Measurements from ENCODE around the gene SH2D4B. TPM values are rescaled to one million over a fixed set of nuclear protein-coding genes. Genes with fewer than 3 reads are reported as not detected.
A peak's percentile ranks its signal among the peaks of the same experiment; 100 is the strongest.

The SH2D4B gene
- total and polyA plus RNA-seq, 2 donors (not counting 3 experiments of a cell fraction or from before 2014, with no cell fraction given): not detected

DNA sequence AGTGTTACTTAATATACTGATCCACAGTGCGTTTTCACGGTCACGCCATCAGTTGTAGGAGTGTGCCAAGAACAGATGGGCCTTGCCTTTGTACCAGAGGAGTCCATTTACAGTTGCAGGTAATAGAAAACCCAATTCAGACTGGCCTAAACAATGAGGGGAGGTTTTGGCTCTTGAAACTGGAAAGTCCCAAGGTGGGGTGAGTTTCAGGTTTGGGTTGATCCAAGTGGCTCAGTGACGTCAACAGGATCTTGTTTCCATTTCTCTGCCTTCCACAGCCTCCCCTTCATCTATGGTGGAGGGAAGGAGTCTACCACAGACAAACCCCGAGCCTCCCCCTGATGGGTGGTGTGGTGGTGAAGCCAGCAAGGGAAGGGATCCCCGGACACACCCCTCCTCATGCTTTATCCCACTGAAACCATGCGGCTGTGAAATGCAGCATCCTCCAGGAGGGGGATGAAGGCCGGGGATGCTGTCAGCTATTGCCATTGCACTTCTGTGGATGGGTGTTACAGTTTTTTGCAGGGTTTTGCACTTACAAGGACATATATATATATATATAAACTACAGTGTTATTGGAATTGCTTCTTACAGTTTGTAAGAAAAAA lies 14.8 kb upstream of the SH2D4B start:
- FAIRE-seq (peak; percentile 26), DNase-seq (ENCODE audit: low read depth, low spot score) (no peak)
- Histone ChIP-seq H2AFZ (ENCODE audit: low read depth, low read length) (no peak overlapping the region), H4K20me1 (replicated peaks; ENCODE audit: control insufficient read depth, extremely low read depth, insufficient read depth, low read length) (no peaks in the 10 kb centered on the region), H3K79me2 (ENCODE audit: control insufficient read depth, insufficient read depth, low read length) (no peaks in the 10 kb centered on the region), H3K27me3 (ENCODE audit: control insufficient read depth in 2 of 2, insufficient read depth in 2 of 2, low read length in 2 of 2) (no peaks in the 10 kb centered on the region), H3K9me1 (replicated peaks; ENCODE audit: control insufficient read depth, extremely low read depth, insufficient read depth, low read length) (no peaks in the 10 kb centered on the region), H3K36me3 (ENCODE audit: control insufficient read depth in 2 of 2, extremely low read depth in 1 of 2, insufficient read depth in 2 of 2, low read length in 2 of 2) (peaks cover 12 to 27% of the 10 kb centered on the region in 2 experiments), H3K4me1 (ENCODE audit: control insufficient read depth, extremely low read depth, insufficient read depth, low read length) (no peaks in the 10 kb centered on the region), H3K9me3 (replicated peaks; ENCODE audit: control insufficient read depth, insufficient read depth, low read length) (no peaks in the 10 kb centered on the region), H3K9ac (replicated peaks; ENCODE audit: extremely low read depth, insufficient read depth, low read length) (no peak overlapping the region), H3K4me2 (ENCODE audit: insufficient read depth, low read length) (no peak overlapping the region), H3K27ac (ENCODE audit: insufficient read depth, low read depth, low read length) (no peak overlapping the region), H3K4me3 (replicated peaks in 1 of 3; ENCODE audit: insufficient read depth in 1 of 3, low read depth in 1 of 3, low read length in 3 of 3) (no peak overlapping the region)
- TF ChIP-seq POLR2AphosphoS5 (IDR thresholded peaks at IDR 0.05; ENCODE audit: insufficient read depth, low read depth, low read length) (peak; percentile 62), POLR2A (IDR thresholded peaks at IDR 0.05; ENCODE audit: low read depth, low read length) (peak; percentile 27)
- TF ChIP-seq, protein P1, sequence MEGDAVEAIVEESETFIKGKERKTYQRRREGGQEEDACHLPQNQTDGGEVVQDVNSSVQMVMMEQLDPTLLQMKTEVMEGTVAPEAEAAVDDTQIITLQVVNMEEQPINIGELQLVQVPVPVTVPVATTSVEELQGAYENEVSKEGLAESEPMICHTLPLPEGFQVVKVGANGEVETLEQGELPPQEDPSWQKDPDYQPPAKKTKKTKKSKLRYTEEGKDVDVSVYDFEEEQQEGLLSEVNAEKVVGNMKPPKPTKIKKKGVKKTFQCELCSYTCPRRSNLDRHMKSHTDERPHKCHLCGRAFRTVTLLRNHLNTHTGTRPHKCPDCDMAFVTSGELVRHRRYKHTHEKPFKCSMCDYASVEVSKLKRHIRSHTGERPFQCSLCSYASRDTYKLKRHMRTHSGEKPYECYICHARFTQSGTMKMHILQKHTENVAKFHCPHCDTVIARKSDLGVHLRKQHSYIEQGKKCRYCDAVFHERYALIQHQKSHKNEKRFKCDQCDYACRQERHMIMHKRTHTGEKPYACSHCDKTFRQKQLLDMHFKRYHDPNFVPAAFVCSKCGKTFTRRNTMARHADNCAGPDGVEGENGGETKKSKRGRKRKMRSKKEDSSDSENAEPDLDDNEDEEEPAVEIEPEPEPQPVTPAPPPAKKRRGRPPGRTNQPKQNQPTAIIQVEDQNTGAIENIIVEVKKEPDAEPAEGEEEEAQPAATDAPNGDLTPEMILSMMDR (IDR thresholded peaks at IDR 0.05; ENCODE audit: extremely low read depth in 1 of 2, insufficient read depth in 1 of 2, low read depth in 1 of 2, low read length in 2 of 2): no peak
- intact Hi-C loops (cut with micrococcal nuclease) (no loop called here), dilution Hi-C loops (cut with MboI; ENCODE audit: extremely low pct_ligation_motif_present, low sequenced_read_pairs) (no loop called here)
- no TSS peak for BruUV-seq (replicated peaks)
- POLR2A ChIA-PET: no interaction called here
- CTCF ChIA-PET: interaction anchor here (0.7 to 1.6 kb wide), 3 partner anchors 17 to 115 kb away, joined by 3 to 8 read pairs (median 3); partner anchors contain the start of gene PRXL2A

DNA sequence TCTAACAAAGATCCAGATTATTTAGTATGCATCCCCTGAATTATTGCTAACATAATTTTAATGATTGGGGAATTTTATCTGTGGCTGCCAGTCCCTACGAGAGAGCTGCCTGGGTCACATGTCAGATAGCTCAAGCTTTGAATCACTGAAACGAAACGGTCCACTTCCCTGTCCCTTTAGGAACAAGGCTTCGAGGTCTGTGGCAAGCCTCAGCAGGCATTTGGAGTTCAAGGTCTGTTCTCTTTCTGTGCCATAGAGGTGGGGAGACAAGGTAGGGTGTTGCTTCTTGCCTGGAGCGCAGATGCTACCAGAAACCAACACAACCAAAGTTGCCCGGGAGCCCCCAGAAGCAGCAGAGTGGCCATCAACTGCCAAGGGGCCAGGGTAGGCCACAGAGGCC lies 13.9 kb upstream of the SH2D4B start:
- TF ChIP-seq POLR2A (IDR thresholded peaks at IDR 0.05; ENCODE audit: low read depth, low read length) (no peak), FOS (IDR thresholded peaks at IDR 0.05; ENCODE audit: borderline replicate concordance, insufficient read depth, low read length) (no peak), GATA2 (IDR thresholded peaks at IDR 0.05; ENCODE audit: insufficient read depth, insufficient read length, low read depth, low read length) (no peak)
- TF ChIP-seq, protein P1 (IDR thresholded peaks at IDR 0.05; ENCODE audit: extremely low read depth in 1 of 2, insufficient read depth in 1 of 2, low read depth in 1 of 2, low read length in 2 of 2): no peak
- TF ChIP-seq, protein P2, sequence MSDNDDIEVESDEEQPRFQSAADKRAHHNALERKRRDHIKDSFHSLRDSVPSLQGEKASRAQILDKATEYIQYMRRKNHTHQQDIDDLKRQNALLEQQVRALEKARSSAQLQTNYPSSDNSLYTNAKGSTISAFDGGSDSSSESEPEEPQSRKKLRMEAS (IDR thresholded peaks at IDR 0.05; ENCODE audit: insufficient read depth, insufficient read length): no peak
- Histone ChIP-seq H4K20me1 (replicated peaks; ENCODE audit: control insufficient read depth, extremely low read depth, insufficient read depth, low read length) (no peaks in the 10 kb centered on the region), H3K27ac (ENCODE audit: insufficient read depth, low read depth, low read length) (no peak overlapping the region), H2AFZ (ENCODE audit: low read depth, low read length) (no peak overlapping the region), H3K4me3 (replicated peaks in 1 of 3; ENCODE audit: insufficient read depth in 1 of 3, low read depth in 1 of 3, low read length in 3 of 3) (no peak overlapping the region), H3K9me3 (replicated peaks; ENCODE audit: control insufficient read depth, insufficient read depth, low read length) (no peaks in the 10 kb centered on the region), H3K36me3 (ENCODE audit: control insufficient read depth in 2 of 2, extremely low read depth in 1 of 2, insufficient read depth in 2 of 2, low read length in 2 of 2) (peaks cover 12 to 18% of the 10 kb centered on the region in 2 experiments), H3K27me3 (ENCODE audit: control insufficient read depth in 2 of 2, insufficient read depth in 2 of 2, low read length in 2 of 2) (no peaks in the 10 kb centered on the region), H3K4me2 (ENCODE audit: insufficient read depth, low read length) (no peak overlapping the region), H3K9ac (replicated peaks; ENCODE audit: extremely low read depth, insufficient read depth, low read length) (no peak overlapping the region), H3K9me1 (replicated peaks; ENCODE audit: control insufficient read depth, extremely low read depth, insufficient read depth, low read length) (no peaks in the 10 kb centered on the region), H3K4me1 (ENCODE audit: control insufficient read depth, extremely low read depth, insufficient read depth, low read length) (no peaks in the 10 kb centered on the region), H3K79me2 (ENCODE audit: control insufficient read depth, insufficient read depth, low read length) (no peaks in the 10 kb centered on the region)
- no TSS peak for BruUV-seq (replicated peaks)
- POLR2A ChIA-PET: no interaction called here
- DNase-seq (ENCODE audit: low read depth, low spot score): no peak
- intact Hi-C loops (cut with micrococcal nuclease) (no loop called here), dilution Hi-C loops (cut with MboI; ENCODE audit: extremely low pct_ligation_motif_present, low sequenced_read_pairs) (no loop called here)
- CTCF ChIA-PET: interaction anchor here (0.6 to 1.6 kb wide), 5 partner anchors 13 to 116 kb away, joined by 3 to 8 read pairs (median 3); partner anchors contain the start of gene PRXL2A
- peak; percentile 18 for FAIRE-seq

Measured in endothelial cell of umbilical vein (primary cell).